ENCODE measurements around the gene RSPH1.

RSPH1 gene

GRCh38 chr21:42493109-42494060 lies 2.6 kb downstream of the RSPH1 start:
- no peak for DNase-seq (ENCODE audit: low spot score)
- in situ Hi-C loops (cut with MboI; ENCODE audit: low pct_unique_long_range_greater_than_20kb, low sequenced_read_pairs, unreplicated experiment): no loop called here
- no peak for TF ChIP-seq CTCF (IDR thresholded peaks at IDR 0.05; ENCODE audit: extremely low read depth, insufficient read depth, missing control alignments)

GRCh38 chr21:42492201-42492600 lies 3.8 kb downstream of the RSPH1 start:
- no peak for TF ChIP-seq CTCF (IDR thresholded peaks at IDR 0.05; ENCODE audit: extremely low read depth, insufficient read depth, missing control alignments)
- in situ Hi-C loops (cut with MboI; ENCODE audit: low pct_unique_long_range_greater_than_20kb, low sequenced_read_pairs, unreplicated experiment): no loop called here
- DNase-seq (ENCODE audit: low spot score): no peak

- DNase-seq (ENCODE audit: low spot score): no peak
- in situ Hi-C loops (cut with MboI; ENCODE audit: low pct_unique_long_range_greater_than_20kb, low sequenced_read_pairs, unreplicated experiment): no loop called here
- TF ChIP-seq CTCF (IDR thresholded peaks at IDR 0.05; ENCODE audit: extremely low read depth, insufficient read depth, missing control alignments): no peak
These were observed 4.7 kb downstream of the RSPH1 start for GRCh38 chr21:42491328-42491727.

- in situ Hi-C loops (cut with MboI; ENCODE audit: low pct_unique_long_range_greater_than_20kb, low sequenced_read_pairs, unreplicated experiment): no loop called here
- no peak for DNase-seq (ENCODE audit: low spot score)
These were observed 5.3 kb downstream of the RSPH1 start for GRCh38 chr21:42490720-42491119.

GRCh38 chr21:42489991-42490390 lies 6.0 kb downstream of the RSPH1 start:
- TF ChIP-seq CTCF (IDR thresholded peaks at IDR 0.05; ENCODE audit: extremely low read depth, insufficient read depth, missing control alignments): no peak
- in situ Hi-C loops (cut with MboI; ENCODE audit: low pct_unique_long_range_greater_than_20kb, low sequenced_read_pairs, unreplicated experiment): no loop called here
- no peak for DNase-seq (ENCODE audit: low spot score)

More at GRCh38 chr21:42490720-42491119, 5.3 kb downstream of the RSPH1 start:
- TF ChIP-seq CTCF (IDR thresholded peaks at IDR 0.05; ENCODE audit: extremely low read depth, insufficient read depth, missing control alignments): no peak

- in situ Hi-C loops (cut with MboI; ENCODE audit: low pct_unique_long_range_greater_than_20kb, low sequenced_read_pairs, unreplicated experiment): no loop called here
- TF ChIP-seq CTCF (IDR thresholded peaks at IDR 0.05; ENCODE audit: extremely low read depth, insufficient read depth, missing control alignments): no peak
- DNase-seq (ENCODE audit: low spot score): no peak
These were observed 6.9 kb downstream of the RSPH1 start for GRCh38 chr21:42489006-42489563.
